HepG2 (cell line): Measurements from ENCODE around the gene NEURL2. TPM values are rescaled to one million over a fixed set of nuclear protein-coding genes. Genes with fewer than 3 reads are reported as not detected.

Experiments
- AGO1 ChIP-seq: fragments of 200-400 bp; formaldehyde crosslinking; IDR thresholded peaks from 2 replicates; pipeline ENCODE4 v1.6.1; 2017; ENCODE audit warnings: mild to moderate bottlenecking, low read depth, low read length, moderate library complexity; ENCODE audit not compliant: poor library complexity, severe bottlenecking
- ELF4 ChIP-seq: sonication (generic); formaldehyde crosslinking; IDR thresholded peaks from 2 replicates; pipeline ENCODE4 v1.5.0; 2020; ENCODE audit warnings: missing genetic modification reagents, mild to moderate bottlenecking, moderate library complexity, borderline replicate concordance
- FOXJ3 ChIP-seq: sonication (generic); formaldehyde crosslinking; IDR thresholded peaks from 2 replicates; pipeline ENCODE4 v1.4.0; 2020; ENCODE audit warnings: missing genetic modification reagents, mild to moderate bottlenecking, borderline replicate concordance
- GLI4 ChIP-seq: sonication (generic); formaldehyde crosslinking; IDR thresholded peaks from 2 replicates; pipeline ENCODE4 v1.5.1; 2020; ENCODE audit warnings: missing genetic modification reagents, mild to moderate bottlenecking, moderate library complexity, borderline replicate concordance
- MZF1 ChIP-seq: sonication (generic); formaldehyde crosslinking; IDR thresholded peaks from 2 replicates; pipeline ENCODE4 v1.8.1; 2023; ENCODE audit warnings: mild to moderate bottlenecking, missing genetic modification reagents, borderline replicate concordance
- NFE2 ChIP-seq: sonication (generic); formaldehyde crosslinking; IDR thresholded peaks from 2 replicates; pipeline ENCODE4 v1.4.0; 2020; ENCODE audit warnings: missing genetic modification reagents
- NRL ChIP-seq: sonication (generic); formaldehyde crosslinking; IDR thresholded peaks from 2 replicates; pipeline ENCODE4 v1.5.0; 2020; ENCODE audit warnings: missing genetic modification reagents, mild to moderate bottlenecking, moderate library complexity, borderline replicate concordance
- REXO4 ChIP-seq: sonication (generic); formaldehyde crosslinking; IDR thresholded peaks from 2 replicates; pipeline ENCODE4 v1.8.0; 2022; ENCODE audit warnings: missing genetic modification reagents, mild to moderate bottlenecking, borderline replicate concordance
- RFX1 ChIP-seq: fragments of 450-650 bp; IDR thresholded peaks from 2 replicates; pipeline ENCODE4 v1.6.1; 2017
- RFXAP ChIP-seq: sonication (generic); formaldehyde crosslinking; IDR thresholded peaks from 2 replicates; pipeline ENCODE4 v1.4.0; 2020; ENCODE audit warnings: missing genetic modification reagents, borderline replicate concordance
- SOX13 ChIP-seq, 3 experiments: fragments of 450-650 bp in 1 of 3; sonication (generic) in 1 of 3; formaldehyde crosslinking in 1 of 3; IDR thresholded peaks in 2 of 3; conservative IDR thresholded peaks in 1 of 3; 2 replicates each; pipeline versions ENCODE4 v1.5.0 to v1.6.1; 2016 to 2020; ENCODE audit warnings: antibody characterized with exemption in 1 of 3, mild to moderate bottlenecking in 1 of 3, missing compliant biosample characterization in 1 of 3, missing genetic modification reagents in 1 of 3, moderate library complexity in 1 of 3
- SP4 ChIP-seq: sonication (generic); formaldehyde crosslinking; IDR thresholded peaks from 2 replicates; pipeline ENCODE4 v1.8.1; 2023; ENCODE audit warnings: mild to moderate bottlenecking, missing genetic modification reagents
- SP5 ChIP-seq: IDR thresholded peaks from 2 replicates; pipeline ENCODE4 v1.6.1; 2016; ENCODE audit warnings: low read depth, borderline replicate concordance
- ZNF460 ChIP-seq: sonication (generic); formaldehyde crosslinking; IDR thresholded peaks from 2 replicates; pipeline ENCODE4 v1.5.1; 2020; ENCODE audit warnings: missing genetic modification reagents, mild to moderate bottlenecking, borderline replicate concordance
- ZNF781 ChIP-seq: sonication (generic); formaldehyde crosslinking; IDR thresholded peaks from 2 replicates; pipeline ENCODE4 v1.5.1; 2020; ENCODE audit warnings: borderline replicate concordance, mild to moderate bottlenecking, missing genetic modification reagents; ENCODE audit errors: not compliant biosample characterization
- polyA plus RNA-seq, 8 experiments: library from polyadenylated mRNA; depleted of rRNA in 3 of 8; stranded (reverse) in 7 of 8; unstranded in 1 of 8; fragments of >200 nt; fragmentation: Illumina TruSeq in 4 of 8; extraction: Trizol in 4 of 8; gene quantifications; 2 replicates each; pipeline versions ENCODE4 v1.2.1 to v1.2.3, GENCODE V29; 2011 to 2016; ENCODE audit warnings: low read depth in 4 of 8, missing spikeins in 1 of 8, mixed read lengths in 1 of 8; ENCODE audit not compliant: insufficient read depth in 1 of 8
- total RNA-seq, 5 experiments: library from RNA; depleted of rRNA; stranded (reverse); fragments of >200 nt; fragmentation: Illumina TruSeq; extraction: Trizol; gene quantifications; 2 replicates each; pipeline ENCODE4 v1.2.3, GENCODE V29; 2016; ENCODE audit warnings: low read depth in 1 of 5
- TF ChIP-seq, protein P1 (sequence below): sonication (generic); formaldehyde crosslinking; IDR thresholded peaks from 2 replicates; pipeline ENCODE4 v1.8.1; 2023; ENCODE audit warnings: mild to moderate bottlenecking, inconsistent platforms, moderate library complexity, missing genetic modification reagents, borderline replicate concordance
- TF ChIP-seq, protein P2 (sequence below): sonication (generic); formaldehyde crosslinking; IDR thresholded peaks from 2 replicates; pipeline ENCODE4 v1.5.0; 2020; ENCODE audit warnings: missing genetic modification reagents
- TF ChIP-seq, protein P3 (sequence below): sonication (generic); formaldehyde crosslinking; IDR thresholded peaks from 2 replicates; pipeline ENCODE4 v1.4.0; 2020; ENCODE audit warnings: missing genetic modification reagents

The NEURL2 gene
- total and polyA plus RNA-seq, 2 of the 13 experiments (the other 11 are each of a cell fraction or from before 2014, with no cell fraction given), result 7.2 to 9.7 TPM

DNA sequence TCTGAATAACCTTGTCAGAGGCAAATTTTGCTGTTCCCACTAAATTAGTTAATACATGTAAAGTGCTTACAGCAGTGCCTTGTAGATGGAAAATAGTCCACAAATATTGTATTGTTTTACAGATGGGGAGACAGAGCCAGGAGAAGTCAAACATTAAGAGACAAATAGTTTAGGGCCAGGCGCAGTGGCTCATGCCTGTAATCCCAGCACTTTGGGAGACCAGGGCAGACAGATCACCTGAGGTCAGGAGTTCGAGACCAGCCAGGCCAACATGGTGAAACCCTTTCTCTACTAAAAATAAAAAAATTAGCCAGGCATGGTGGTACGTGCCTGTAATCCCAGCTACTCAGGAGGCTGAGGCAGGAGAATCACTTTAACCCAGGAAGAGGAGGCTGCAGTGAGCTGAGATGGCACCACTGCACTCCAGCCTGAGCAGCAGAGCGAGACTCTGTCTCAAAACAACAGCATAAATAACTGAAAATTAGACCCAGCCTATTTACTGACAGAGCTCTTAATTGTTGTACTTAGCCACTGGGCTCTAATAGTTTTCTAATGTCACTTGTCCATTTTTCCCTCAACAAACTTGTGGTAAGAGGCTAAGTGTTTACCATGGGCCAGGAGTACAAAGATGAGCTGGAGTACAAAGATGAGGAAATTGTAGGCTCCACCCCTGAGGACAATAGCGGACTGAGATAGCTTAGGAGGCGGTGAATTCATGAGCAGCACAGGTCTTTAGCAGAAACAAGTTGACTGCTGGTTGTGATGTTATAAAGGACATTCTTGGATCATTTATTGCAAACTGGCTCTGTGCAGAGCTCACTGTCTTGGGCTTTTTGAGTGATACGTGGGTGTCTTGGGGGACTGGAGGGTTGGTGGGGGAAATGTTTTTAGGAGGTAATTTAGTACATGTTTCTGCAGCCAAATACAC, 27.2 kb downstream of the NEURL2 start (continued):
- TF ChIP-seq GLI4 (CRISPR knock-in tag), result no peak
- no peak for TF ChIP-seq RFX1
- TF ChIP-seq AGO1, result no peak
- TF ChIP-seq, protein P1, sequence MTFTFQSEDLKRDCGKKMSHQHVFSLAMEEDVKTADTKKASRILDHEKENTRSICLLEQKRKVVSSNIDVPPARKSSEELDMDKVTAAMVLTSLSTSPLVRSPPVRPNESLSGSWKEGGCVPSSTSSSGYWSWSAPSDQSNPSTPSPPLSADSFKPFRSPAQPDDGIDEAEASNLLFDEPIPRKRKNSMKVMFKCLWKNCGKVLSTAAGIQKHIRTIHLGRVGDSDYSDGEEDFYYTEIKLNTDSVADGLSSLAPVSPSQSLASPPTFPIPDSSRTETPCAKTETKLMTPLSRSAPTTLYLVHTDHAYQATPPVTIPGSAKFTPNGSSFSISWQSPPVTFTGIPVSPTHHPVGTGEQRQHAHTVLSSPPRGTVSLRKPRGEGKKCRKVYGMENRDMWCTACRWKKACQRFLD (CRISPR knock-in tag), result peak; percentile 16; the same call in 1 of the 2 replicates
- TF ChIP-seq REXO4, result no peak
- TF ChIP-seq RFXAP (CRISPR knock-in tag), result no peak
- TF ChIP-seq, protein P2, sequence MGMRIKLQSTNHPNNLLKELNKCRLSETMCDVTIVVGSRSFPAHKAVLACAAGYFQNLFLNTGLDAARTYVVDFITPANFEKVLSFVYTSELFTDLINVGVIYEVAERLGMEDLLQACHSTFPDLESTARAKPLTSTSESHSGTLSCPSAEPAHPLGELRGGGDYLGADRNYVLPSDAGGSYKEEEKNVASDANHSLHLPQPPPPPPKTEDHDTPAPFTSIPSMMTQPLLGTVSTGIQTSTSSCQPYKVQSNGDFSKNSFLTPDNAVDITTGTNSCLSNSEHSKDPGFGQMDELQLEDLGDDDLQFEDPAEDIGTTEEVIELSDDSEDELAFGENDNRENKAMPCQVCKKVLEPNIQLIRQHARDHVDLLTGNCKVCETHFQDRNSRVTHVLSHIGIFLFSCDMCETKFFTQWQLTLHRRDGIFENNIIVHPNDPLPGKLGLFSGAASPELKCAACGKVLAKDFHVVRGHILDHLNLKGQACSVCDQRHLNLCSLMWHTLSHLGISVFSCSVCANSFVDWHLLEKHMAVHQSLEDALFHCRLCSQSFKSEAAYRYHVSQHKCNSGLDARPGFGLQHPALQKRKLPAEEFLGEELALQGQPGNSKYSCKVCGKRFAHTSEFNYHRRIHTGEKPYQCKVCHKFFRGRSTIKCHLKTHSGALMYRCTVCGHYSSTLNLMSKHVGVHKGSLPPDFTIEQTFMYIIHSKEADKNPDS (CRISPR knock-in tag), result no peak; the same call in 1 of the 2 replicates
- no peak for TF ChIP-seq NFE2 (CRISPR knock-in tag)
- TF ChIP-seq SOX13 (IDR thresholded peaks at IDR 0.05), result peak; percentile 93
- peak in 1 of 2 experiments; percentile 98; a peak in 2 of 4 replicates for TF ChIP-seq SOX13 (CRISPR knock-in tag; conservative IDR thresholded peaks at IDR 0.05 in 1 of 2, IDR thresholded peaks at IDR 0.05 in 1 of 2)
- TF ChIP-seq ZNF460 (CRISPR knock-in tag), result no peak; the same call in 1 of the 2 replicates
- peak; percentile 30 for TF ChIP-seq ZNF781 (CRISPR knock-in tag)
- TF ChIP-seq SP5, result peak; percentile 97
- no peak for TF ChIP-seq NRL (CRISPR knock-in tag)
- 0 out of 2 replicates have a peak, but pooled peaks have one; percentile 75 for TF ChIP-seq FOXJ3 (CRISPR knock-in tag)
- 0 out of 2 replicates have a peak, but pooled peaks have one; percentile 14 for TF ChIP-seq SP4 (CRISPR knock-in tag)
- no peak for TF ChIP-seq MZF1 (CRISPR knock-in tag)
- no peak for TF ChIP-seq ELF4 (CRISPR knock-in tag)
- TF ChIP-seq, protein P3, sequence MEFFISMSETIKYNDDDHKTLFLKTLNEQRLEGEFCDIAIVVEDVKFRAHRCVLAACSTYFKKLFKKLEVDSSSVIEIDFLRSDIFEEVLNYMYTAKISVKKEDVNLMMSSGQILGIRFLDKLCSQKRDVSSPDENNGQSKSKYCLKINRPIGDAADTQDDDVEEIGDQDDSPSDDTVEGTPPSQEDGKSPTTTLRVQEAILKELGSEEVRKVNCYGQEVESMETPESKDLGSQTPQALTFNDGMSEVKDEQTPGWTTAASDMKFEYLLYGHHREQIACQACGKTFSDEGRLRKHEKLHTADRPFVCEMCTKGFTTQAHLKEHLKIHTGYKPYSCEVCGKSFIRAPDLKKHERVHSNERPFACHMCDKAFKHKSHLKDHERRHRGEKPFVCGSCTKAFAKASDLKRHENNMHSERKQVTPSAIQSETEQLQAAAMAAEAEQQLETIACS (CRISPR knock-in tag), result no peak
